GM12872 (cell line): ENCODE data around the gene APC.

ENCODE experiments used
- CTCF ChIP-seq: IDR thresholded peaks from 3 replicates; pipeline ENCODE4 v1.5.1; 2011; ENCODE audit warnings: low read depth, mild to moderate bottlenecking, low read length, moderate library complexity; ENCODE audit not compliant: insufficient read depth

The APC gene

GRCh38 chr5:112737463-112738190 lies at the start of gene APC:
Gene APC (plus strand): TSS chr5:112737885. CDS start chr5:112754891, 17,006 bp downstream.
- TF ChIP-seq CTCF, result no peak

GRCh38 chr5:112689155-112689909 lies 48.4 kb upstream of the APC start:
- no peak for TF ChIP-seq CTCF

- no peak for TF ChIP-seq CTCF
These were observed 46.9 kb upstream of the APC start for GRCh38 chr5:112690605-112691338.

- TF ChIP-seq CTCF, result no peak
These were observed 46.4 kb upstream of the APC start for GRCh38 chr5:112691339-112691680.

- peak; percentile 68 for TF ChIP-seq CTCF
These were observed 45.9 kb upstream of the APC start for GRCh38 chr5:112691758-112692157.

GRCh38 chr5:112692472-112692871 lies 45.2 kb upstream of the APC start:
- TF ChIP-seq CTCF, result no peak

GRCh38 chr5:112693301-112693700 lies 44.4 kb upstream of the APC start:
- TF ChIP-seq CTCF, result no peak
